SK-N-MC (cell line): ENCODE measurements around the gene KCNMA1.

Source experiments
- EZH2 ChIP-seq: fragments of 200-600 bp; sonication (generic); IDR thresholded peaks from one replicate; pipeline ENCODE4 v1.6.1; 2017; ENCODE audit warnings: antibody characterized with exemption
- POLR2AphosphoS5 ChIP-seq: IDR thresholded peaks from 2 replicates; pipeline ENCODE4 v1.6.1; 2012; ENCODE audit warnings: mild to moderate bottlenecking, low read depth, low read length, borderline replicate concordance

GRCh38 chr10:77359950-77360520 is 277.6 kb downstream of the KCNMA1 start:
- TF ChIP-seq EZH2 (no peak), POLR2AphosphoS5 (no peak)
